Heart right ventricle (tissue), 16 donors: ENCODE results near the gene NSA2. TPM values are rescaled to one million over a fixed set of nuclear protein-coding genes. Genes with fewer than 3 reads are reported as not detected.

Source experiments
- ATAC-seq, 8 donors: fragments of 200-7000 bp; cut with Tn5 transposase; one replicate each; pipeline ENCODE4 v1.9.1; 2020; ENCODE audit warnings: mild to moderate bottlenecking in 8 of 8, moderate library complexity in 8 of 8, moderate number of reproducible peaks in 1 of 8
- DNase-seq, 2 donors: peaks; one replicate each; pipeline ENCODE4 v3.0.0-alpha.2; 2020
- H3K27ac ChIP-seq, 10 donors: fragments of 200-600 bp; sonication (generic) in 2 of 10; one replicate each; pipeline versions ENCODE4 v1.5.0 to v1.8.0; 2020 to 2022; ENCODE audit warnings: mild to moderate bottlenecking in 3 of 10
- H3K27me3 ChIP-seq, 7 donors: fragments of 200-600 bp; one replicate each; pipeline ENCODE4 v1.8.0; 2021 to 2022; ENCODE audit warnings: mild to moderate bottlenecking in 2 of 7
- H3K36me3 ChIP-seq, 9 donors: fragments of 200-600 bp; sonication (generic) in 1 of 9; one replicate each; pipeline versions ENCODE4 v1.5.0 to v1.8.0; 2020 to 2022; ENCODE audit warnings: mild to moderate bottlenecking in 2 of 9
- H3K4me1 ChIP-seq, 9 donors: fragments of 200-600 bp; sonication (generic) in 1 of 9; one replicate each; pipeline versions ENCODE4 v1.5.0 to v1.8.0; 2020 to 2022; ENCODE audit warnings: mild to moderate bottlenecking in 4 of 9
- H3K4me3 ChIP-seq, 10 donors: fragments of 200-600 bp; sonication (generic) in 2 of 10; one replicate each; pipeline versions ENCODE4 v1.5.0 to v1.8.0; 2020 to 2022; ENCODE audit warnings: mild to moderate bottlenecking in 7 of 10, moderate library complexity in 2 of 10
- H3K9me3 ChIP-seq, 11 donors: fragments of 200-600 bp in 10 of 11; sonication (generic) in 2 of 11; one replicate each; pipeline versions ENCODE4 v1.5.0 to v1.8.0; 2013 to 2022; ENCODE audit warnings: mild to moderate bottlenecking in 2 of 11, control low read depth in 1 of 11, moderate library complexity in 1 of 11
- WGBS, 2 donors: extraction: QIAGEN DNeasy Blood & Tissue Kit; methylation state at CpG; one replicate each; pipeline ENCODE4 v1.1.7; 2013; ENCODE audit warnings: inconsistent platforms in 1 of 2; 5-methylcytosine and 5-hydroxymethylcytosine counted together
- intact Hi-C, 10 donors: fragments of 100-400 bp; cut with DNase I; formaldehyde crosslinking; loops; one replicate each; pipeline versions ENCODE4 v1.11.1 to v1.14.2; 2022
- long read RNA-seq, 3 donors: library from polyadenylated mRNA; unstranded; transcript quantifications; one replicate each; pipeline ENCODE4 v2.0.0, GENCODE V29; 2020 to 2021
- polyA plus RNA-seq, 2 donors: library from polyadenylated mRNA; stranded (reverse); fragments of 200-250 nt; gene quantifications; one replicate each; pipeline ENCODE4 v1.2.3, GENCODE V29; 2013
- total RNA-seq, 10 donors: library from RNA; stranded (reverse); fragmentation: NEBNext Ultra II Directional in 3 of 10; extraction: Animal tissue kit (Norgen Biotek cat#: 25700) in 3 of 10; gene quantifications; one replicate each; pipeline versions ENCODE4 v1.2.1 to v1.2.4, GENCODE V29; 2021 to 2023
- TF ChIP-seq, protein P1 (sequence below), 9 donors: fragments of 200-600 bp; sonication (generic) in 2 of 9; IDR thresholded peaks; one replicate each; pipeline versions ENCODE4 v1.5.0 to v1.8.0; 2021 to 2022; ENCODE audit warnings: antibody characterized with exemption in 9 of 9, mild to moderate bottlenecking in 5 of 9, moderate library complexity in 1 of 9
- donor health status: Arrhythmogenic right ventricular cardiomyopathy.
- donor health status: ischemic (EF 13 %, LVEDD 7.1; RV severe dilation, severe dysfunction).
- donor health status: healthy with polysubstance abuse.
- donor health status: DM: no; HTN: yes; CAD: no.
- donor health status: DM: no; HTN: no; CAD: no.
- donor health status: ischemic (EF 25% LVEDD 6.9; RV normal size, moderate dysfunction).
- donor health status: ischemic (EF 25% LVEDD 5.7; RV mildly dilated, moderate dysfunction).
- donor health status: healthy.
- donor health status: DM: yes; HTN: yes; CAD: no.
- donor health status: Ischemic cardiomyopathy.
- donor health status: ischemic (EF 35%, LVEDD 5.7; RV mildly dilated, moderate dysfunction).
- donor health status: nonischemic (EF 11% LVEDD 7.7; RV severe dilation, severe dysfunction).
- donor health status: DM: yes; HTN: yes; CAD: no.
- donor health status: PGD.
- donor health status: ischemic (EF 29% LVEDD 5.4; RV normal size, mild dysfunction).
- donor health status: nonischemic (EF 23%, LVEDD 6.1; RV moderate dilation, normal function).

NSA2 gene
- total RNA-seq (10 to 100 TPM; 29.8 to 79.1 (median 50.5) TPM), polyA plus RNA-seq (10 to 100 TPM; 27.4 to 82.9 TPM)
- long read RNA-seq, donor 1, full-length matches to known transcripts = 7 of 11 reads
- long read RNA-seq, donor 1, partial matches to known transcripts = 2 of 11 reads
- long read RNA-seq, donor 1, other reads (novel, unspliced or antisense) = 2 of 11 reads
- long read RNA-seq, donor 2, full-length matches to known transcripts = 13 of 16 reads
- long read RNA-seq, donor 2, partial matches to known transcripts = 3 of 16 reads
- long read RNA-seq, donor 2, other reads (novel, unspliced or antisense) = 0 of 16 reads
- long read RNA-seq, donor 3, full-length matches to known transcripts = 3 of 6 reads
- long read RNA-seq, donor 3, partial matches to known transcripts = 2 of 6 reads
- long read RNA-seq, donor 3, other reads (novel, unspliced or antisense) = 1 of 6 reads

DNA sequence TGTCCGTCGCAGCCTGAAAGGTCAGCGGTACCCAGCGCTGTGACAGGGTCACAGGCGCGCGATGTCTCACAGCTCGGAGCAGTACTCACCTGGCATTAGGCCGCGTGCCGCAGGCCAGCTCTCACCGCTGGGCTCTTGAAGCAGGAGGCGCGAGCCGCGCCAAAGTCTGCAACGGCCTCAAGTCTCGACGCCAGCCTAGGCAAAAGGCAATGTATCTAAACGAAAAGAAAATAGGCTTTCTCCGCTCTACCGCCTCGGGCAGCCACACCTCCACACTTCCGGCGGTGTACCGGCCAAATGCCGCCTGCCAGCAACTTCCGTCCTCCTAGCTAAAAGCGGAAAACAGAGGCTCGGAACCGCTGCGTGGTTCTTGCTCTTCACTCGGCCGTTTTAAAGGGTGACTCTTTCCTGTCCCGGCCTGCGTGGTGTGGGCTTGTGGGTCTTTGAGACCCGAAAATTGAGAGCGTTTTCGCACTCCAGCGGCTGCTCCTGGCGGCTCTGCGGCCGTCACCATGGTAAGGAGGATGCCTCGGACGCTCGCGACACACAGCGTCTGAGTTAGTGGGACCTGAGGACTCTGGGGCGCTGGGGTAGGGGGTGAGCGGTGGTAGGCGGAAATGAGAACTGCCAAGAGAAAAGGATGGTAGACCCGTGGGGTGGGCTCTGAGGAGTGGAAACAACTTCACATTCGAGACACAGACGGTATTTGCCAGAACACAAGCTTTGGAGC, at the start of gene NSA2, which contains the start of gene GFM2:
Gene NSA2 (plus strand): TSS at position 401 of the 730 bp plus-strand sequence. CDS start 112 bp downstream, at position 513.
Gene GFM2 (minus strand): TSS at position 269 of the 730 bp plus-strand sequence. CDS start 3,375 bp downstream, outside the sequence.
- 0% methylated on average over 54 of the region's 54 CpGs for WGBS, 2 donors
- Histone ChIP-seq H3K36me3 (peaks cover 0 to 54% (median 19%) of the 10 kb centered on the region in 9 donors), H3K4me3 (peak within 1 kb of the TSS; percentile 79 to 96 (median 91)), H3K27me3 (no peaks in the 10 kb centered on the region), H3K4me1 (peaks cover 5 to 42% (median 30%) of the 10 kb centered on the region in 9 donors), H3K27ac (peak within 1 kb of the TSS; percentile 12 to 88 (median 78)), H3K9me3 (no peaks in the 10 kb centered on the region)
- TF ChIP-seq, protein P1, sequence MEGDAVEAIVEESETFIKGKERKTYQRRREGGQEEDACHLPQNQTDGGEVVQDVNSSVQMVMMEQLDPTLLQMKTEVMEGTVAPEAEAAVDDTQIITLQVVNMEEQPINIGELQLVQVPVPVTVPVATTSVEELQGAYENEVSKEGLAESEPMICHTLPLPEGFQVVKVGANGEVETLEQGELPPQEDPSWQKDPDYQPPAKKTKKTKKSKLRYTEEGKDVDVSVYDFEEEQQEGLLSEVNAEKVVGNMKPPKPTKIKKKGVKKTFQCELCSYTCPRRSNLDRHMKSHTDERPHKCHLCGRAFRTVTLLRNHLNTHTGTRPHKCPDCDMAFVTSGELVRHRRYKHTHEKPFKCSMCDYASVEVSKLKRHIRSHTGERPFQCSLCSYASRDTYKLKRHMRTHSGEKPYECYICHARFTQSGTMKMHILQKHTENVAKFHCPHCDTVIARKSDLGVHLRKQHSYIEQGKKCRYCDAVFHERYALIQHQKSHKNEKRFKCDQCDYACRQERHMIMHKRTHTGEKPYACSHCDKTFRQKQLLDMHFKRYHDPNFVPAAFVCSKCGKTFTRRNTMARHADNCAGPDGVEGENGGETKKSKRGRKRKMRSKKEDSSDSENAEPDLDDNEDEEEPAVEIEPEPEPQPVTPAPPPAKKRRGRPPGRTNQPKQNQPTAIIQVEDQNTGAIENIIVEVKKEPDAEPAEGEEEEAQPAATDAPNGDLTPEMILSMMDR (IDR thresholded peaks at IDR 0.05) = no peak
- intact Hi-C loops = loop anchor here in 8 of 10 donors (2.0 to 10.0 kb wide), 10 partner anchors 80 to 1202 kb away; partner anchors contain the start of genes HEXB (in 2 of the 8), ANKRA2 (in 1 of the 8) and UTP15 (in 1 of the 8)
- peak; percentile 90 to 94 for DNase-seq
- ATAC-seq = peak; percentile 99 to 100 (median 99)

DNA sequence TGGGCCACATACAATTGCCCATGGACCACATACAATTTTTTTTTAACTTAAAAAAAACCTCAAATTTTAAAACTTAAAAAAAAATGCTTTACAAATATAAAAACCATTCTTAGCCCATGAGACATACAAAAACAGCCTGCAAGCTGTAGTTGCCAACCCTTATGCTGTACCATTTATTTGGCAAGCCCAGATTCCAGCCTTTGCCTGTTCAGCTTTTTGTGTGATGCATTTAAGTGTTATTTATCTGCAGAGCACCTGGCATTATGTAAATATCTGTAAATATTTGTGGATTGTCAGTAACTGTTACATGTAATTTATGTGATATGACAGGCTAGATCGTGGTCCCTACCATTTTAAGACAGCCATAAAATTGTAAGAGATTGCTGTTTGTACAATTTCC, 49.5 kb upstream of the NSA2 start:
- Histone ChIP-seq H3K27me3 (no peaks in the 10 kb centered on the region), H3K36me3 (peaks cover 0 to 100% (median 48%) of the 10 kb centered on the region in 9 donors), H3K4me3 (no peak overlapping the region), H3K4me1 (no peaks in the 10 kb centered on the region), H3K27ac (no peak overlapping the region), H3K9me3 (no peaks in the 10 kb centered on the region)
- intact Hi-C loops = no loop called here
- 64 to 88% methylated on average over 1 of the region's 1 CpG for WGBS, 2 donors
- TF ChIP-seq, protein P1 (IDR thresholded peaks at IDR 0.05) = no peak
- DNase-seq = no peak
- no peak for ATAC-seq

DNA sequence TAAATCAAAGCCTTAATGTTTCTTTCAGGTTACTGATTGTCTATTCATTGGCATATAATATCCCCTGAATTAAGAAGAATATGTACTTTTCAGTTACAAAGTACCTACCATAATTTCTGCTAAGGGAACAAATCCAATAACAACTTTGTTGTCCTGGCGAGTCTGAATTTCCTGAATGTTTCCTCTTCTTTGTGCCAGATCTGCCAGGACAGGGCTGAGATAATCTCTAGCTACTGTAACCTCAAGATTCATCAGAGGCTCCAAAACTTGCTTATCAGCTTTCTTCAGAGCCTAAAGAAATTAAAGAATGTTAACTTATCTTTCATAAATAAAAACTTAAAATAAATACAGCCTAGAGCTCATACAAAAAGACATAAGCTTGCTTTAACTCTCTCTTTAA, 44.8 kb upstream of the NSA2 start:
- no peaks in the 10 kb centered on the region for H3K9me3 ChIP-seq
- 58 to 59% methylated on average over 1 of the region's 1 CpG for WGBS, 2 donors
- H3K4me1 ChIP-seq = no peaks in the 10 kb centered on the region
- no peak overlapping the region for H3K27ac ChIP-seq
- no peaks in the 10 kb centered on the region for H3K27me3 ChIP-seq
- H3K4me3 ChIP-seq = no peak overlapping the region
- ATAC-seq (no peak), DNase-seq (no peak)
- TF ChIP-seq, protein P1 (IDR thresholded peaks at IDR 0.05) = no peak
- peaks cover 0 to 100% (median 66%) of the 10 kb centered on the region in 9 donors for H3K36me3 ChIP-seq
- intact Hi-C loops = no loop called here

DNA sequence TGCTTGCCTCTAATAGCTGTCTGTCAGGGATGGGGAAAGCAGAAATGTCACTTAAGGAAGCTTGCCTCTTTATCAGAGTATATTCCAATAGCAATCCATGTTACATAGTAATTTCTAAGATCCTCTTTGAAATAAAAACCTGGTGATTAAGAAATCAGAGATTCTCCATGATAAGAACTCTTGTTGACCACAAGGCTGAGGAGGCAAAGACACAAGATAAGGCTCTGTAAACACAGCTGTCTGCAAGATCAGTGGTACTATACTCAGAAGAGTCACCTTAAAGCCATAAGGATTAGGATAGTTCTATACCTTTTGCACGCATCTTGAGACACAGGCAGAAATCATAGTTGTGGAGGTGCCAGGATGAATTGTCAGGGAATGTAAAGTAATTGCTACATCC, 41.7 kb upstream of the NSA2 start:
- H3K27me3 ChIP-seq = no peaks in the 10 kb centered on the region
- TF ChIP-seq, protein P1 (IDR thresholded peaks at IDR 0.05) = no peak
- intact Hi-C loops = no loop called here
- no peaks in the 10 kb centered on the region for H3K4me1 ChIP-seq
- H3K27ac ChIP-seq = no peak overlapping the region
- H3K36me3 ChIP-seq = peaks cover 0 to 100% (median 55%) of the 10 kb centered on the region in 9 donors
- no peak overlapping the region for H3K4me3 ChIP-seq
- H3K9me3 ChIP-seq = no peaks in the 10 kb centered on the region
- WGBS, 2 donors = 95 to 98% methylated on average over 1 of the region's 1 CpG
- DNase-seq = no peak
- ATAC-seq = no peak
